Kidney epithelial cell (primary cell): Measurements from ENCODE around the gene PTPRR. TPM values are rescaled to one million over a fixed set of nuclear protein-coding genes. Genes with fewer than 3 reads are reported as not detected.

Experiments
- DNase-seq: peaks from one replicate; pipeline ENCODE4 v3.0.0-alpha.2; 2010; ENCODE audit warnings: low read depth
- H3K27me3 ChIP-seq: 2 replicates; pipeline ENCODE4 v1.6.0; 2011; ENCODE audit warnings: low read length; ENCODE audit not compliant: control insufficient read depth, insufficient read depth
- H3K36me3 ChIP-seq: 2 replicates; pipeline ENCODE4 v1.5.1; 2011; ENCODE audit warnings: low read length; ENCODE audit not compliant: control insufficient read depth, insufficient read depth
- H3K4me3 ChIP-seq: 2 replicates; pipeline ENCODE4 v1.5.1; 2011; ENCODE audit warnings: low read depth, mild to moderate bottlenecking, control low read depth, low read length
- CTCF ChIP-seq: IDR thresholded peaks from 2 replicates; pipeline ENCODE4 v1.5.1; 2011; ENCODE audit warnings: mild to moderate bottlenecking, moderate library complexity, low read length, control low read depth, inconsistent platforms; ENCODE audit not compliant: insufficient read depth, poor library complexity, severe bottlenecking
- total RNA-seq: library from RNA; depleted of rRNA; stranded (reverse); fragments of >200 nt; gene quantifications from 2 replicates; pipeline ENCODE4 v1.2.3, GENCODE V29; 2015

Gene PTPRR
- total RNA-seq, 1 donor from 2014 or later = 2.3 TPM

- TF ChIP-seq CTCF = no peak
- Histone ChIP-seq H3K27me3 (no peaks in the 10 kb centered on the region), H3K4me3 (no peak overlapping the region), H3K36me3 (no peaks in the 10 kb centered on the region)
- no peak for DNase-seq
These were observed 208.7 kb downstream of the PTPRR start for GRCh38 chr12:70711831-70712230.

- no peaks in the 10 kb centered on the region for H3K36me3 ChIP-seq
- no peak for DNase-seq
- no peak overlapping the region for H3K4me3 ChIP-seq
- H3K27me3 ChIP-seq = no peaks in the 10 kb centered on the region
- TF ChIP-seq CTCF = no peak
These were observed 211.5 kb downstream of the PTPRR start for GRCh38 chr12:70709022-70709421.

- Histone ChIP-seq H3K36me3 (no peaks in the 10 kb centered on the region), H3K4me3 (no peak overlapping the region), H3K27me3 (no peaks in the 10 kb centered on the region)
- no peak for DNase-seq
- no peak for TF ChIP-seq CTCF
These were observed 213.9 kb downstream of the PTPRR start for GRCh38 chr12:70706611-70707010.

- Histone ChIP-seq H3K4me3 (no peak overlapping the region), H3K36me3 (no peaks in the 10 kb centered on the region), H3K27me3 (no peaks in the 10 kb centered on the region)
- no peak for DNase-seq
- TF ChIP-seq CTCF = no peak
These were observed 222.2 kb downstream of the PTPRR start for GRCh38 chr12:70698345-70698744.

GRCh38 chr12:70695361-70696023 is 225.0 kb downstream of the PTPRR start:
- TF ChIP-seq CTCF = no peak
- Histone ChIP-seq H3K4me3 (no peak overlapping the region), H3K36me3 (no peaks in the 10 kb centered on the region), H3K27me3 (no peaks in the 10 kb centered on the region)
- no peak for DNase-seq

- peak; percentile 47 for TF ChIP-seq CTCF
- no peaks in the 10 kb centered on the region for H3K36me3 ChIP-seq
- no peaks in the 10 kb centered on the region for H3K27me3 ChIP-seq
- no peak overlapping the region for H3K4me3 ChIP-seq
- no peak for DNase-seq
These were observed 227.8 kb downstream of the PTPRR start for GRCh38 chr12:70692681-70693288.
